WTC11 (cell line): ENCODE measurements around the gene MR1.

ENCODE experiments used
- CTCF ChIP-seq: fragments of 200-600 bp; IDR thresholded peaks from 2 replicates; pipeline ENCODE4 v1.8.0; 2022; ENCODE audit warnings: antibody characterized with exemption
- E2F5 ChIP-seq: sonication (generic); formaldehyde crosslinking; IDR thresholded peaks from 2 replicates; pipeline ENCODE4 v1.8.1; 2022; ENCODE audit warnings: mild to moderate bottlenecking, moderate library complexity, missing genetic modification reagents
- FOXJ3 ChIP-seq: sonication (generic); formaldehyde crosslinking; IDR thresholded peaks from 2 replicates; pipeline ENCODE4 v1.9.0; 2021; ENCODE audit warnings: missing genetic modification reagents, mild to moderate bottlenecking, borderline replicate concordance
- JUN ChIP-seq: sonication (generic); formaldehyde crosslinking; IDR thresholded peaks from 2 replicates; pipeline ENCODE4 v1.8.0; 2023; ENCODE audit warnings: mild to moderate bottlenecking, missing genetic modification reagents
- MAX ChIP-seq: sonication (generic); formaldehyde crosslinking; IDR thresholded peaks from 2 replicates; pipeline ENCODE4 v1.8.0; 2022; ENCODE audit warnings: mild to moderate bottlenecking, missing genetic modification reagents
- PRDM15 ChIP-seq: sonication (generic); formaldehyde crosslinking; IDR thresholded peaks from 2 replicates; pipeline ENCODE4 v1.8.0; 2022; ENCODE audit warnings: missing genetic modification reagents
- RELA ChIP-seq: sonication (generic); formaldehyde crosslinking; IDR thresholded peaks from 2 replicates; pipeline ENCODE4 v1.8.1; 2022; ENCODE audit warnings: missing genetic modification reagents, mild to moderate bottlenecking, borderline replicate concordance
- ZNF138 ChIP-seq: sonication (generic); formaldehyde crosslinking; conservative IDR thresholded peaks from 2 replicates; pipeline ENCODE4 v1.8.1; 2022; ENCODE audit warnings: mild to moderate bottlenecking, moderate library complexity, missing genetic modification reagents

- TF ChIP-seq RELA: no peak
- no peak for TF ChIP-seq CTCF
- TF ChIP-seq E2F5 (CRISPR knock-in tag): no peak
- no peak for TF ChIP-seq FOXJ3 (CRISPR knock-in tag)
- TF ChIP-seq JUN (CRISPR knock-in tag): no peak
- no peak for TF ChIP-seq ZNF138
- TF ChIP-seq MAX (CRISPR knock-in tag): no peak
- TF ChIP-seq PRDM15 (CRISPR knock-in tag): no peak
These were observed 72.2 kb downstream of the MR1 start for GRCh38 chr1:181106022-181106312.
